Vagina (tissue), 2 donors: ENCODE results near the gene GABRA5.

Experiments used
- POLR2A ChIP-seq, 2 donors: fragments of 450-650 bp; IDR thresholded peaks; one replicate each; pipeline ENCODE4 v1.6.1; 2017; ENCODE audit warnings: antibody characterized with exemption in 2 of 2, mild to moderate bottlenecking in 2 of 2, moderate library complexity in 2 of 2
- POLR2AphosphoS5 ChIP-seq, 2 donors: sonication (generic); formaldehyde crosslinking; IDR thresholded peaks; one replicate each; pipeline ENCODE4 v1.9.0; 2017; ENCODE audit warnings: antibody characterized with exemption in 2 of 2, mild to moderate bottlenecking in 2 of 2, low read depth in 1 of 2; ENCODE audit not compliant: insufficient read depth in 1 of 2
- TF ChIP-seq, protein P1 (sequence below), 3 experiments: fragments of 450-650 bp in 2 of 3; fragments of 200-600 bp in 1 of 3; sonication (generic) in 1 of 3; IDR thresholded peaks; one replicate each; pipeline ENCODE4 v1.5.1; 2017 to 2019; ENCODE audit warnings: antibody characterized with exemption in 3 of 3, mild to moderate bottlenecking in 2 of 3, moderate library complexity in 2 of 3

DNA sequence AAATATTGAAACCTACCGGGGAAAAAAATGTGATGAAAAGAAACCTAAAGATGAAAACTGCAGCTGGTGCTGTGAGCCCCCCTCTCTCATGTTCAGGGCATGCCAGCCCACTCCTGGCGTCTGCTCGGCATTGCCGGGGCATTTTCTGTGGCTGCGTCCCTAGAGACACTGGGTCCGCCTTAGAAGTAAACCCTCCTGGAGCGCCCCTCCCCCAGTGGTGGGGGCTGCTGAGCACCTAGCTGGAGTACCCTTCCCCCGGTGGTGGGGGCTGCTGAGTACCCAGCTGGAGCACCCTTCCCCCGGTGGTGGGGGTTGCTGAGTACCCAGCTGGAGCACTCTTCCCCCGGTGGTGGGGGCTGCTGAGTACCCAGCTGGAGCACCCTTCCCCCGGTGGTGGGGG, 24.5 kb upstream of the GABRA5 start:
- TF ChIP-seq, protein P1, sequence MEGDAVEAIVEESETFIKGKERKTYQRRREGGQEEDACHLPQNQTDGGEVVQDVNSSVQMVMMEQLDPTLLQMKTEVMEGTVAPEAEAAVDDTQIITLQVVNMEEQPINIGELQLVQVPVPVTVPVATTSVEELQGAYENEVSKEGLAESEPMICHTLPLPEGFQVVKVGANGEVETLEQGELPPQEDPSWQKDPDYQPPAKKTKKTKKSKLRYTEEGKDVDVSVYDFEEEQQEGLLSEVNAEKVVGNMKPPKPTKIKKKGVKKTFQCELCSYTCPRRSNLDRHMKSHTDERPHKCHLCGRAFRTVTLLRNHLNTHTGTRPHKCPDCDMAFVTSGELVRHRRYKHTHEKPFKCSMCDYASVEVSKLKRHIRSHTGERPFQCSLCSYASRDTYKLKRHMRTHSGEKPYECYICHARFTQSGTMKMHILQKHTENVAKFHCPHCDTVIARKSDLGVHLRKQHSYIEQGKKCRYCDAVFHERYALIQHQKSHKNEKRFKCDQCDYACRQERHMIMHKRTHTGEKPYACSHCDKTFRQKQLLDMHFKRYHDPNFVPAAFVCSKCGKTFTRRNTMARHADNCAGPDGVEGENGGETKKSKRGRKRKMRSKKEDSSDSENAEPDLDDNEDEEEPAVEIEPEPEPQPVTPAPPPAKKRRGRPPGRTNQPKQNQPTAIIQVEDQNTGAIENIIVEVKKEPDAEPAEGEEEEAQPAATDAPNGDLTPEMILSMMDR (IDR thresholded peaks at IDR 0.05), result no peak
- TF ChIP-seq POLR2AphosphoS5 (IDR thresholded peaks at IDR 0.05; ENCODE audit: insufficient read depth in 1 of 2, low read depth in 1 of 2) (no peak), POLR2A (IDR thresholded peaks at IDR 0.05) (no peak)
